TTC549 (cell line): ENCODE data around the gene NCAM1.

ENCODE experiments used
- FAIRE-seq: peaks from 2 replicates; lab custom pipeline; 2012; peaks lifted over from hg19 to GRCh38; lab: Jason Lieb, UNC

Gene NCAM1

GRCh38 chr11:113090716-113091480, 129.7 kb downstream of the NCAM1 start:
- no peak for FAIRE-seq

GRCh38 chr11:113091481-113091780, 130.2 kb downstream of the NCAM1 start:
- FAIRE-seq, result no peak

DNA sequence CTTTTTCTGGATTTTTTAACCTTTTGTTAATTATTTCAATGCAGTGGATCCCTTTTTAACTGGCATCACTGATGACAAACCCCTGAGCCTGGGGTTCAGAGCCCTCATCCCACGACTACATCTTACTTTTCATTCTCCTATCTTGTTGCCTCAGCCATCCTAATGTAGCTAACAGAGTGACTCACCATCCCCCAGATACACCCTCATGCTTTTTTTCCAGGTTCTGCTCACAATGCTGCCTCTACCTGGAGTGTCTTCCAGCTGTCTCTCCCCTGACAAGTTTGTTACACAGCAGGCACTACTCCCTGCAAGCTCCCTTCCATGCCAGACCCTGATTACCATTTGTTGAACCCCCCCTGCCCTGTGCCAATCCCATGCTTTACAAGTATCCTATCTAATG, 135.4 kb downstream of the NCAM1 start:
- FAIRE-seq, result no peak

- FAIRE-seq, result no peak
Measured at GRCh38 chr11:113103932-113104690, 142.9 kb downstream of the NCAM1 start.

GRCh38 chr11:113104691-113105251, 143.6 kb downstream of the NCAM1 start:
- FAIRE-seq, result no peak

DNA sequence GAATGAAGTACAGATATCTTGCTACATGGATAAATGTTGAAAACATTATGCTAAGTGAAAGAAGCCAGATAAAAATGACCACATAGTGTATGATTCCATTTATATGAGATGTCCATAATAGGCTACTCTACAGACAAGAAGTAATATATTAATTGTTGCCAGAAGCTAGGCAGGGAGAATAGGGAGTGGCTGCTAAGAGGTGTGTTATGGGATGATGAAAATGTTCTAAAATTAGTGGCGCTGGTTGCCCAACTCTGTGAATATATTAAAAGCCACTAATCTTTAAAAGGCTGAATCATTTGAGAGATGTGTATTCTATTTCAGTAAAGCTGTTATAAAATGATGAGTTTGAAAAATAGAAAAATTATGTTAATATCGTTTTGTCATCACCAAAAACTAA, 144.4 kb downstream of the NCAM1 start:
- FAIRE-seq, result no peak

GRCh38 chr11:113106507-113106906, 145.3 kb downstream of the NCAM1 start:
- FAIRE-seq, result no peak

- FAIRE-seq, result no peak
Measured at GRCh38 chr11:113110046-113110445, 148.8 kb downstream of the NCAM1 start.

DNA sequence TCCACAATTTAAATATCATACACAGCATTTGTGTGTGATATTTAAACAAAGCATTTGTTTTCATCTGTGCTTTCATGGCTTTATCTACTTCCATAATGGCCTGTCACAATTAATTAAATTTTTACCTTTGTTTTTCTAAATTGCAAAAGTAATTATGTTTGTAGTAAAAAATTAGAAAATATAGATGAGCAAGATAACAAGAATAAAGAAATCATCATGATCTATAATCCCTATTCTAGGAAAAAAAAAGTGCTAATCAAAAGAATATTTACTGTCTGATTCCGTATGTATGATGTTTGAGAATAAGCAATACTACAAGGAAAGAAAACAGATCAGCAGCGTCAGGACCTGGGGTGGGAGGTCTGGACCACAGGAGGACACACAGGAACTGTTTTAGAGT, 149.9 kb downstream of the NCAM1 start:
- FAIRE-seq, result no peak

DNA sequence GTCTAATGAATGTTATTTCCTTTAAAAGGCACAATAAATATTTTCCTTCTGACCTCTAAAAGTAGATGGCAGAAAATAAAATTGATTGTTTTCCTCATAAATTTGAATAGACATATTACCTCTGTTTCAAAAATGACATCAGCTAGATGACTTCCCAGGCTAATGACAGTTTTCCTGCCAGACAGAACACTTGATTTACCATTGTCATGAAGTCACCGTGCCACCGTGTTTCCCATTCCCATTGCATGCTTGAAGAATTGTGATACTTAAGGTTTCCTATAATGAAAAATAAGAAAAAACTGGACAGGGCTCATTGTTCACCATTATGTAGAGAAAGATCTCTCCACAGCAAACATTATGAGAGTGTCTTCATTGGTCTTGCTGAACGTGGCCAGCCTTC, 151.1 kb downstream of the NCAM1 start:
- no peak for FAIRE-seq

- FAIRE-seq, result no peak
Measured at GRCh38 chr11:113113801-113114704, 152.8 kb downstream of the NCAM1 start.

DNA sequence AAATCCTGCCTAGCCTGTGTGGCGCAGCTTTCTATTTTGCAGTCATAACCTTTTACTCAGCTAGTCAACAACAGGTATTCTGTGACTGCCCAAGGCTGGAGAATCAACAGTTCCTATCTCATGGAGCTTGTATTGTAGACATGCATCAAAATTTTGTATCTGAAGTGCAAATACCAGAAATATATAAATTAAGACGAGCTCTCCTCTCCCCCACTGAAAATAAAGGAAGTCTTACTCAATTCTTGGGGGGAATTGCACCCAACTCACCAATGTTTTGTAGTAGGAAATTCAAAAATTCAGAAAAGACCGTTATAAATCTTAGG, 153.4 kb downstream of the NCAM1 start:
- FAIRE-seq, result no peak

GRCh38 chr11:113118104-113118503, 156.9 kb downstream of the NCAM1 start:
- no peak for FAIRE-seq

GRCh38 chr11:113119074-113119473, 157.9 kb downstream of the NCAM1 start:
- FAIRE-seq, result no peak

GRCh38 chr11:113119966-113120736, 158.9 kb downstream of the NCAM1 start:
- FAIRE-seq, result no peak

- no peak for FAIRE-seq
Measured at GRCh38 chr11:113121746-113122145, 160.5 kb downstream of the NCAM1 start.

DNA sequence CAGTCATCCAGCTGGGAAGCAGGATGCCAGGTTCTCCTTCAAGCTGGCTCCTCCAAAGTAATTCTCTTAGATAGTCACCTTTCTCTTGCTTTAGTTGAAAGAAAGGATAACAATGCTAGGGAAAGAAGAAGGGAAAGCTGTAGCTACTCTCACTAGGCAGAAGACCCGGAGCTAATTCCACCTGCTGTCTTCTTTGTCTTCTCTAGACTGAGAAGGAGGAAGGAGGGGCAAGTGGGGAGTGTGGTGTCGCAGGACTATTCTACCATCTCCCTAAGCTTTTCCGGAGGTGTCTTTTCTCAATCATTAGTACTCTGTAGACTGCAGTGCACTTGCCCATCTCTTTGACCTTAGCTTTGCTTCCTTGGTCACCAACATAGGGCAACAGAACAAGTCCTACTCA, 162.8 kb downstream of the NCAM1 start:
- FAIRE-seq, result no peak

DNA sequence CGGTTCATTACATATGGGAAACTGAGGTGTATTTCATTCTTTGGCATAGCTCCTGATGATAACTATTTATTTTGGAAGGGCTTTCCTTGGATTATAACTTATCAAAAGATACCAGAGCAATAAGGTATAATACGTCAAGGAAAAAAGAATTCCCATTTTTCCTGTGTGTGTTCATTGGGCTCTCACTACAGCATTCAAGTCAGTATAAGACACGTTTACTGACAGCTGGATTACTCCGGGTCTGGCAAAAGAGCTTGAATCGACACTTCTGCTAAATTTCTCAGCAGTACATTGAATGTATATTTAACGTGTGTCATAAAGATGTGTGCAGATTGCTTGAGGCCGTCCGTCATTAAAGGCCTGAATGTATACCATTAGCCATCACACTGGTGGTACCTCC, 163.4 kb downstream of the NCAM1 start:
- FAIRE-seq, result no peak

DNA sequence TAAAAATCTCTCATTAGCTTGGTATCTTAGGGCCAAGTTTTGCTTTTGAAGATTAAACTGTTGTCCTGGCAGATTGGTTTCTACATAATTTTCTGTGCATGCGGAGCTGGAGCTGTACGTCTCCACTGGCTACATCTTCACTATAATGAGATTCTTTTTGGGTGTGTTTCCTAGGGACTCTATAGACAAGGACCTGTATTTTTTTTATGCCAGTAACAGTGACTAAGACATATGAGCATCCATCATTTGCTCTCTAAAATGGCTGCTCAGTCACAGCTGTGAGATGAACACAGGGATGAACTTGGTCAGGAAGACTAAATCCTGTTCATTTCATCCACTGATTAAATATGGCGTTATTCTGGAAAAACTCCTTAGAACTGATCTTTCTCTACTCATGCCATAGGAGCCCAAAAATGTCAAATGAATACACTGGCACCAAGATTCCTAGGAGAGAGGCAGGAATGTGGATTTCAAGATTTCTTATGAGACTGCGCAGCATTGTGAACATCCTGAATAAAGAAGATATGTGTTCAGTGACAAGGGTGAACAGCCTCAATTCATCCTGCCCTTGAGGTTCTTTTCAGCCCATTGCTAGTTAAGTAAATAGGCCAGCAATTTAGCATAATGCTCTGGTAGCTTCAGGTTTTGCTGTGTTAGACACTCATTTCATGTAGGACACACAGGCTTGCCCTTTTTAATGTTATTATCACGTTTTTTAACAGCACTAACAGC, 168.2 kb downstream of the NCAM1 start:
- no peak for FAIRE-seq

DNA sequence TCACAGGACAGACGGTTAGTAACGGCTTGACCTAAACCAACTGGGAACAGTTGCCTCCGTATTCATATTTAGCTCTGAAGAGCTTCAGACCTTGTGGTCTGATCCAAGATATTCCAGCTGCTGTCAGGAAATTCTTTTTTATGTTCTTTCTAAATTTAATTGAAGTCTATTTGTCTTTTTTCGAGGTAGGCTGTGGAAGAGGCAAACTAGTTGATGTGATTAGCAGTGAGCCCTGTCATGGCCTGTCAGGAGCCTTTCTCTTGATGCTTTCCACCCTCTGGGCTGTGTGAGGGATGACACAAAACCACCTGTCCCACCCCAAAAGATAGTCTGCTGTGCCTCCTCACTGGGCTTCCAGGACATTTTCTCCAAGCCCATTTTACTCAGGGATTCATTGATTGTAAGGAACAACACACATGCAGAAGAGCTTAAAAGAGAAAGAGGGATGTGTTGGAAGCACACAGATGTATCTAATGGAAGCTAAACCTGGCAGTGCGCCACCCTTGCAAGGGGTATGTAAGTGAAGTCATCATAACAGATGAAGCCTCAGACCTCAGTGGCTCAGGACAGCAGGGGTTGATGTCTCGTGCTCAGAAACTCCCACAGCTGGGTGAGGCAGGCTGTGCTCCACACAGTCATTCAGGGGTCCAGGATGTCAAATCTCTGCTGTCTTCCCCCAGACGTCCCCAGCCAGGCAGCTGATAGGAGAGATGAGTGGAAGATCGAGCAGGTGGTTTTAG, 170.0 kb downstream of the NCAM1 start:
- no peak for FAIRE-seq

DNA sequence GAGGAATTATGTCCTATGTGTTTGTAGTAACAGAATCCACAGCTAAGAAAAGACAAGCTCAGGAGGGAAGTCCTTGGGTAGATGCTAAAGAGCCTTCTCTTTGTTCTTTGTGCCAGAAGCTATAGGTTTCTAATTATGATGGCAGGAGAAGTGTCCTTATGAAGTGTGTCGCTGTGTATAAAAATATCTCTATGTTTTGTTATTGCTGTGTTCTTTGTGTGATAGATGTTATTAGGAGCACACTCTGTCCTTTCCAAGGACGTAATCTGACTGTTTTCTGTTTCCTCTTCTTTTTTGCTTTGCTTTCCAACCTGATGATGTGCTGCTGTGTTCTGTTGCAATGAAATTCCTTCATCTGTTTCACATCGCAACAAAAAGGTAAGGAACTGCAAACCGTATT, 171.9 kb downstream of the NCAM1 start:
- no peak for FAIRE-seq
